IMR-90 (cell line): ENCODE results near the gene CLEC16A.

ENCODE experiments used
- CTCF ChIP-seq: conservative IDR thresholded peaks from 2 replicates; pipeline ENCODE4 v1.5.1; 2012; ENCODE audit warnings: mild to moderate bottlenecking, low read depth, low read length, improper control_type of control experiment
- ELK1 ChIP-seq: fragments of 150-350 bp; IDR thresholded peaks from 2 replicates; pipeline ENCODE4 v1.6.1; 2016; ENCODE audit warnings: low read depth, mild to moderate bottlenecking, low read length, moderate library complexity, borderline replicate concordance
- RFX5 ChIP-seq: IDR thresholded peaks from 2 replicates; pipeline ENCODE4 v1.8.0; 2012; ENCODE audit warnings: low read depth, mild to moderate bottlenecking, low read length, moderate library complexity

- TF ChIP-seq CTCF (no peak), RFX5 (no peak), ELK1 (no peak)
Observed at GRCh38 chr16:11078812-11079459, 134.6 kb downstream of the CLEC16A start.
